Activated T-helper 1 cell treated with anti-CD3 and anti-CD28 coated beads, Interleukin-12 subunit alpha, Interleukin-12 subunit beta, Interleukin-2, Interleukin-4 antibody, amounts not matched to agents 30 ng/mL and 10 ng/mL and 1 ng/mL, durations not matched to agents 14 hours and 24 hours and 36 hours (primary cell): ENCODE results near the gene CARD10. TPM values are rescaled to one million over a fixed set of nuclear protein-coding genes. Genes with fewer than 3 reads are reported as not detected.
A peak's percentile ranks its signal among the peaks of the same experiment; 100 is the strongest.

Source experiments
- DNase-seq: peaks from one replicate; pipeline ENCODE4 v3.0.0; 2021; ENCODE audit warnings: low spot score
- H3K27ac Mint-ChIP-seq: one replicate; pipeline ENCODE4 v1.8.0; 2021; ENCODE audit warnings: mild to moderate bottlenecking, mixed read lengths
- H3K27me3 Mint-ChIP-seq: one replicate; pipeline ENCODE4 v1.8.0; 2022; ENCODE audit warnings: mild to moderate bottlenecking, moderate library complexity, mixed read lengths; ENCODE audit not compliant: insufficient read depth
- H3K36me3 Mint-ChIP-seq: one replicate; pipeline ENCODE4 v1.8.0; 2021; ENCODE audit warnings: low read depth, mixed read lengths
- H3K4me1 Mint-ChIP-seq: one replicate; pipeline ENCODE4 v1.8.0; 2021; ENCODE audit warnings: low read depth, mixed read lengths
- H3K4me3 Mint-ChIP-seq: one replicate; pipeline ENCODE4 v1.8.0; 2021; ENCODE audit warnings: mild to moderate bottlenecking, moderate library complexity, mixed read lengths
- H3K9me3 Mint-ChIP-seq: one replicate; pipeline ENCODE4 v1.8.0; 2021; ENCODE audit warnings: mixed read lengths
- intact Hi-C: fragments of 100-400 bp; cut with micrococcal nuclease; formaldehyde crosslinking; loops from one replicate; pipeline ENCODE4 v1.15.1; 2024
- total RNA-seq: library from RNA; stranded (reverse); gene quantifications from 2 replicates; pipeline ENCODE4 v1.2.3, GENCODE V29; 2022

CARD10 gene
- total RNA-seq, 1 donor from 2014 or later: not detected

- Mint-ChIP-seq H3K9me3 (no peaks in the 10 kb centered on the region), H3K4me1 (peaks cover 28% of the 10 kb centered on the region)
These were observed 27.4 kb downstream of the CARD10 start for GRCh38 chr22:37491559-37492427.

GRCh38 chr22:37491106-37491505 lies 28.1 kb downstream of the CARD10 start:
- H3K4me1 Mint-ChIP-seq: peaks cover 34% of the 10 kb centered on the region

More at GRCh38 chr22:37491559-37492427, 27.4 kb downstream of the CARD10 start:
- no peak for DNase-seq
- intact Hi-C loops: no loop called here
- H3K36me3 Mint-ChIP-seq: no peaks in the 10 kb centered on the region
- peaks cover 2% of the 10 kb centered on the region for H3K27me3 Mint-ChIP-seq
- H3K27ac Mint-ChIP-seq: no peak overlapping the region
- no peak overlapping the region for H3K4me3 Mint-ChIP-seq

DNA sequence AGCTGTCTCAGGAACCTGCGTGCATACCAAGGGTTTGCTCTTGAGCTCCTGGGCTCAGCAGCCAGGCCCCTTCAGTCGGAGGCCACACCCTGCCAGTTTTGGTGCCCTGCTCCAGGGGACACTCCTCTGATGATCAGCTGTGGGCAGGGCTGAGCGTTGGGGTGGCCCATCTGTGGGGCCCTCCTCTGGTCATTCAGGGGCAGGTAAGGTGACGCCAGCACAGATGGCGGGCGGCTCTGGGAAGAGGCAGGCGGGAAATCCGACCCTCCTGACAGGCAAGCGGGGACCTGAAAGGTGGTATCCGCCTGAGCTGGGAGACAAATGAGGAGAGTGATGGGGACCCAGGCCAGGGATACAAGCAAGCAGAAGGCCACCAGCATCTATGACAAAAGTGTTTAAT lies 29.2 kb downstream of the CARD10 start:
- peaks cover 34% of the 10 kb centered on the region for H3K4me1 Mint-ChIP-seq
- intact Hi-C loops: loop anchor here (5.0 kb wide), 1 partner anchor 187 kb away; the partner anchor contains the start of gene LGALS1
- H3K27me3 Mint-ChIP-seq: no peaks in the 10 kb centered on the region
- DNase-seq: no peak
- H3K4me3 Mint-ChIP-seq: no peak overlapping the region
- H3K27ac Mint-ChIP-seq: no peak overlapping the region
- peaks cover 2% of the 10 kb centered on the region for H3K36me3 Mint-ChIP-seq
- no peaks in the 10 kb centered on the region for H3K9me3 Mint-ChIP-seq

More at GRCh38 chr22:37491106-37491505, 28.1 kb downstream of the CARD10 start:
- no peak overlapping the region for H3K4me3 Mint-ChIP-seq
- H3K27me3 Mint-ChIP-seq: peaks cover 2% of the 10 kb centered on the region
- DNase-seq: no peak
- no peak overlapping the region for H3K27ac Mint-ChIP-seq
- H3K9me3 Mint-ChIP-seq: no peaks in the 10 kb centered on the region
- intact Hi-C loops: no loop called here
- no peaks in the 10 kb centered on the region for H3K36me3 Mint-ChIP-seq

- peak overlapping the region; percentile 44 for H3K27ac Mint-ChIP-seq
- H3K9me3 Mint-ChIP-seq: no peaks in the 10 kb centered on the region
- DNase-seq: no peak
These were observed 30.7 kb downstream of the CARD10 start for GRCh38 chr22:37488337-37489135.

DNA sequence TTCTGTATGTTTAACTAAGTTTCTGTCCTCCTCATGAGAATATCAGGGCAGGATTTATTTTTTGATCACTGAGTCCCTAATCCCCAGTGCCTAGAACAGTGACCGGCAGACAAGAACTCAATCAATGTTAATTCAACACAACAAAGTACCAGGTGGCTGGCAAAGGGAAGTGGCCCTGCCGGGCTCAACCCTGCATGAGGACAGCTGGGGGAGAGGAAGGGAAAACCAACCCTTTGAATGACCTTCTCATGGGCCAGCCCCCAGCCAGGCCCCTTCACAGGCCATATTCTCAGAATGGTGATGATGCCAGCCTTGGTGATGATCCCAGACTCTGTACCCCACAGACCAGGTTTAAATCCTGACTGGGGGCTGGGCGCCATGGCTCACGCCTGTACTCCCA lies 31.6 kb downstream of the CARD10 start:
- Mint-ChIP-seq H3K9me3 (no peaks in the 10 kb centered on the region), H3K27ac (peak overlapping the region; percentile 69)

More at GRCh38 chr22:37488337-37489135, 30.7 kb downstream of the CARD10 start:
- Mint-ChIP-seq H3K27me3 (no peaks in the 10 kb centered on the region), H3K4me3 (peak overlapping the region; percentile 26), H3K4me1 (peaks cover 34% of the 10 kb centered on the region), H3K36me3 (peaks cover 4% of the 10 kb centered on the region)
- intact Hi-C loops: loop anchor here (5.0 kb wide), 1 partner anchor 189 kb away; the partner anchor contains the start of gene LGALS1

GRCh38 chr22:37487129-37487528 lies 32.1 kb downstream of the CARD10 start:
- Mint-ChIP-seq H3K27me3 (no peaks in the 10 kb centered on the region), H3K4me3 (peak overlapping the region; percentile 92), H3K36me3 (peaks cover 14% of the 10 kb centered on the region), H3K9me3 (no peaks in the 10 kb centered on the region), H3K27ac (peak overlapping the region; percentile 69), H3K4me1 (peaks cover 38% of the 10 kb centered on the region)
- no peak for DNase-seq
- intact Hi-C loops: loop anchor here (5.0 kb wide), 1 partner anchor 190 kb away; the partner anchor contains the start of gene LGALS1

More for the DNA sequence above, 31.6 kb downstream of the CARD10 start:
- DNase-seq: no peak
- intact Hi-C loops: loop anchor here (5.0 kb wide), 1 partner anchor 190 kb away; the partner anchor contains the start of gene LGALS1
- peaks cover 34% of the 10 kb centered on the region for H3K4me1 Mint-ChIP-seq
- H3K27me3 Mint-ChIP-seq: no peaks in the 10 kb centered on the region
- peaks cover 10% of the 10 kb centered on the region for H3K36me3 Mint-ChIP-seq
- peak overlapping the region; percentile 92 for H3K4me3 Mint-ChIP-seq

DNA sequence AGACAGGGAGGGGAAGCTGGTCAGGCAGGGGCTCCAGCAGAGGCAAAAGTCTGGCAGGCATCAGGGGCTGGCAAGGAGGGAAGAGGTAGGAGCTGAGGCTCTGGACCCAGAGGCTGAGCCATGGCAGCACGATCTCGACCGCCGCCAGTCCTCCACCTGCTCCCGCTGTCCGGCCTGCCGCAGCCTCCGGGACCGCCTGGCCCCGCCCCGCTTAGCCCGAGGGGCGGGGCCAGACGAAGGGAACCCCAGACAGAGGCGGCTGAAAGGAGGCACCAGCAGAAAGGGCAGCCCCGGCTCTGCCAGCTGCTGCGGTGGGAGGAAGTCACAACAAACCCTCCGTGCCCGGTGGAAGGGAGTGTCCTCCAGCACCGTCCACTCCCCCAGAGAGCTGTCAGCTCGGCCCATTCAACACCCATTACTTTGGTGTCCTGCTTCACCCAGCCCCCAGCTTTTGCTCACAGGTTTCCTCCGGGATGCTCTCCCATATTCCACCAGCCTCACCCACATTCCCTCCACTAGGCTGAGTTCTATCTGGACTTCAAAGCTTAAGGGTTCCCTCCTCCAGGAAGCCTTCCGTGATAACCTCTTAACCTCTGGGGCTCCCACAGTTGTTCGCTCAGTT lies 32.9 kb downstream of the CARD10 start, which contains the start of gene MFNG:
TSS of gene MFNG (minus strand) at position 161 of the 622 bp plus-strand sequence. CDS start 207 bp downstream, outside the sequence.
- Mint-ChIP-seq H3K27me3 (no peaks in the 10 kb centered on the region), H3K36me3 (peaks cover 19% of the 10 kb centered on the region), H3K9me3 (no peaks in the 10 kb centered on the region), H3K27ac (peak within 1 kb of the TSS; percentile 93), H3K4me3 (peak within 1 kb of the TSS; percentile 92), H3K4me1 (peaks cover 44% of the 10 kb centered on the region)
- peak; percentile 69 for DNase-seq
- intact Hi-C loops: loop anchor here (1.0 to 5.0 kb wide), 2 partner anchors 81 to 191 kb away; partner anchors contain the start of gene LGALS1

DNA sequence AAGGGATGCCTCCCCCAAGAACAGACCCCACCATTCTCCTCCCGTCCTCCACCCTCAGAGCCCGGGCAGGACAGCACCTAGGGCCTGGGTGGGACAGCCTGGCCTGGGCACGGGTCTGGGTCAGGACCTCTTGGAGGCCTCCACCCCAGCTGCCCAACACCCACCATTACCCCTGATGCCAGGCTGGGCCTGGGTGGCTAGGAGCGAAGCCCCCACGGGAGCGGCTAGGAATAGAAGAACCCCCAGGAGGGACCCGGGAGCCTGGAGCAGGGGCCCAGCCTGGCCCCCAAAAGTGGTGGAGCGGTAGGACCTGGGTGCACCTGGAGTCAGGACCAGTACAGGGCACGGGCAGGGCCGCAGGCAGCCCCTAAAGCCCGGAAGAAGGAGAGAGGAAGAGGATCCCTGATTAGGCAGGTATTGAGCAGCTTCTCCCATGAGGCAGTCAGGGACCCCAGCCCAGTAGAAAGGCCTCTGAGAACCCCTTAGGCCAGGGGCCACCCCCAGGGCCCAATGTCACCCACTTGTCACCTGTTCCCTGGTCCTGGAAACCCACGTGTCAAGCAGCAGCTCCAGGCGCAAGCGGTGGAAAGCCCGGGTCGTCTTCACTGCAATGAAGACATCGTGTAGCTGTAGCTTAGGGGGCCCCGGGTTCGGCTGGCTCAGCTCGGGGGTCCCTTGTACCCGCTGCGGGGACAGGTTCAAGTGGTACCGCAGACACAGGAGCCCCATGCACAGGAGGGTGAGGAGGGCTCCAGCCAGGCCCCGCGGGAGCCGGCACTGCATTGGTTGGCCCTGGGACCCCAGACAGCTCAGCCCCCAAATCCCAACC lies 33.6 kb downstream of the CARD10 start:
- intact Hi-C loops: loop anchor here (1.0 to 5.0 kb wide), 2 partner anchors 82 to 192 kb away; partner anchors contain the start of gene LGALS1
- H3K9me3 Mint-ChIP-seq: no peaks in the 10 kb centered on the region
- H3K4me3 Mint-ChIP-seq: peak overlapping the region; percentile 92
- H3K36me3 Mint-ChIP-seq: peaks cover 23% of the 10 kb centered on the region
- DNase-seq: no peak
- H3K4me1 Mint-ChIP-seq: peaks cover 50% of the 10 kb centered on the region
- H3K27ac Mint-ChIP-seq: peak overlapping the region; percentile 93
- H3K27me3 Mint-ChIP-seq: no peaks in the 10 kb centered on the region

DNA sequence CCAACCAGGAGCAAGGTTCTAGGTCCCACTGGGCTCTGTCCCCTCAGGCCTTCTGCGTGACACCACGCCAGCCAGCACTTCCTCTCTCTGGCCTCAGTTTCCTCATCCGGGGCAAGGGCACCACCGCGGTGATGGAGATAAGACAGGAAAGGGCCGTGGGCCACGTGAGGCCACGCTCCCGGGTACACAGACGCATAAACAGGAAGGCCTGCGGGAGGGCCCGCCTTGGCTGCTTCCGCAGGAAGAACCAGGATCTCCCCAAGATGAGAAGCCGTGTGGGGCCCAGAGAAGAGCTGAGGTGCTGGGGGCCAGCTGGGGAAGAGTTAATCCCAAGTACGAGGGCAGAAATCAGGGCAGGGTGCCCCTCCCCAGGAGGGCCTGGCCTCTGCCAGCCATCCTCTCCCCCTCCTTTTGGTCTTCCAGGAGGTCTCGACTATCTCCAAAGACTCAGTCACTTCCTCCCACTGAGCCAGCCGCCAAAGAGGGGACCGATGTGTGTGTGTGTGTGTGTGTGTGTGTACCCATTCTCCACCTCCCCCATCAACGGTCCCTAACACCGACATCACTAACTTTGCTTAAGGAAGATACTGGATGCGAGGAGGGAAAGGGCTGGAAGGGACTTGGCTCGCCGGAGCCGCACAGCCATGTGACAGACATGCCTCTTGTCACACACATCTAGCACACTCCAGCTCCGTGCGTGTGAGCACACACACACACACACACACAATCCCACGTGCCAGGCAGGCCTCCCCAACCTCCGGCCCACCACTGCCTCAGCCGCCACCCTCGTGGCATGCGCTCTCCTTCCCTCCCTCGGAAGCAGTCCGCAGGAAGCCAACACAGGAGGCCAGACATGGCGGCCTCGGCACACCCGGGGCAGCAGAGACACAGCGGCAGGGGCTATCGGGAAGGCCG lies 34.5 kb downstream of the CARD10 start:
- Mint-ChIP-seq H3K27me3 (no peaks in the 10 kb centered on the region), H3K36me3 (peaks cover 23% of the 10 kb centered on the region), H3K4me1 (peaks cover 50% of the 10 kb centered on the region), H3K27ac (peak overlapping the region; percentile 93), H3K9me3 (no peaks in the 10 kb centered on the region), H3K4me3 (peak overlapping the region; percentile 92)
- intact Hi-C loops: loop anchor here (1.0 to 5.0 kb wide), 4 partner anchors 52 to 242 kb away; partner anchors contain the start of genes GGA1 and LGALS1
- DNase-seq: peak; percentile 81

- Mint-ChIP-seq H3K9me3 (no peaks in the 10 kb centered on the region), H3K27ac (peak overlapping the region; percentile 83), H3K36me3 (peaks cover 30% of the 10 kb centered on the region), H3K4me1 (peaks cover 43% of the 10 kb centered on the region), H3K4me3 (peak overlapping the region; percentile 92), H3K27me3 (no peaks in the 10 kb centered on the region)
- intact Hi-C loops: no loop called here
- DNase-seq: no peak
These were observed 36.2 kb downstream of the CARD10 start for GRCh38 chr22:37483050-37483449.

DNA sequence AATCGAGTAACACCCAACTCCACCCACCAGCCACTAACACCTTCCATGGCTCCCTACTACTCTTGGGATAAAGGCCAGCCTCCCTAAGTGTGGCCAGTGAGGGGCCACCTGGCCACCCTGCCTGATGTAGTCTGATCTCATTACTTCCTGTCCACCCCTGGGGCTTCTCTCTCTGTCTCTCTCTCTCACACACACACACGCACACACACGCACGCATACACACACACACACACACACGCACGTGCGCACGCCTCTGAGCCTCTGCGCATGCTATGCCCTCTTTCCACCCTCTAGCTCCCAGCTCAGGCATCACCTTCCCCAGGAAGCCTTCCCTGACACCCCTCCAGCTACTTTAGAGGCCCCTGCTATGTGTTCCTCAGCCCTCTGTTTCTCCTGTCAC lies 37.0 kb downstream of the CARD10 start:
- H3K27me3 Mint-ChIP-seq: no peaks in the 10 kb centered on the region
- peak overlapping the region; percentile 83 for H3K27ac Mint-ChIP-seq
- H3K9me3 Mint-ChIP-seq: no peaks in the 10 kb centered on the region
- H3K4me3 Mint-ChIP-seq: peak overlapping the region; percentile 92
- peaks cover 39% of the 10 kb centered on the region for H3K4me1 Mint-ChIP-seq
- intact Hi-C loops: no loop called here
- no peak for DNase-seq
- peaks cover 30% of the 10 kb centered on the region for H3K36me3 Mint-ChIP-seq
